ENCODE results near the gene NLRP10.
"Not testable (repeated sequence)": the region's sequence is repeated elsewhere in the genome, so short reads cannot be mapped to it uniquely, and the experiment has no call there.

- TF ChIP-seq CTCF (conservative IDR thresholded peaks at IDR 0.05); EZH2 (IDR thresholded peaks at IDR 0.05; ENCODE audit: low read depth): not testable (repeated sequence)
These were observed 22.3 kb upstream of the NLRP10 start for GRCh38 chr11:7987560-7987883.

All from PC-9 (cell line).